ENCODE measurements around the gene LMAN1.

The LMAN1 gene

DNA sequence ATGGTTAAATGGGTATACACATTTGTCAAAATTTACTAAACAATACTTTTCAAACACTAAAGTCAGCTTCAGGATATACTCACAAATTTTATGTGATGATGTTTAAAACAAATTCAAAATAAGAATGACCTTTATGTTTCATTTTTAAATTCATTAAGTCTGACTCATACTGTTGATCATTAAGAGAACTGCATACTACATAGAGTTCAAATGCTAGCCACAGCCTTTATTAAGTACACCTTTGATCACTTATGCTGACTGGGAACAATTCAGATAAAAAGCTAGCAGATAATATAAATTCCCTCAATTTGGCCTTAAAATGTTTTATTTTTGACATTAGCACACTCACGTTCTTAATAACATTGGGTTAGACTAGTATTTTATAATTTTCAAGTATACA lies 14.1 kb downstream of the LMAN1 start:
- H3K4me1 ChIP-seq, result no peaks in the 10 kb centered on the region
- DNase-seq (ENCODE audit: low spot score in 2 of 2), result no peak
- no peak overlapping the region for H3K4me3 ChIP-seq
- no peaks in the 10 kb centered on the region for H3K9me3 ChIP-seq
- H3K27me3 ChIP-seq (ENCODE audit: low read depth), result no peaks in the 10 kb centered on the region
- in situ Hi-C loops (cut with MboI; ENCODE audit: low sequenced_read_pairs), result no loop called here
- peaks cover 82% of the 10 kb centered on the region for H3K36me3 ChIP-seq (replicated peaks)

- H3K9me3 ChIP-seq, result no peaks in the 10 kb centered on the region
- no peak for DNase-seq (ENCODE audit: low spot score in 2 of 2)
- in situ Hi-C loops (cut with MboI; ENCODE audit: low sequenced_read_pairs), result no loop called here
- H3K4me3 ChIP-seq, result no peak overlapping the region
- peaks cover 78% of the 10 kb centered on the region for H3K36me3 ChIP-seq (replicated peaks)
- H3K27me3 ChIP-seq (ENCODE audit: low read depth), result no peaks in the 10 kb centered on the region
- H3K4me1 ChIP-seq, result no peaks in the 10 kb centered on the region
Observed at GRCh38 chr18:59343926-59344325, 15.1 kb downstream of the LMAN1 start.

GRCh38 chr18:59340817-59341216 lies 18.2 kb downstream of the LMAN1 start:
- in situ Hi-C loops (cut with MboI; ENCODE audit: low sequenced_read_pairs), result no loop called here
- peaks cover 74% of the 10 kb centered on the region for H3K36me3 ChIP-seq (replicated peaks)

DNA sequence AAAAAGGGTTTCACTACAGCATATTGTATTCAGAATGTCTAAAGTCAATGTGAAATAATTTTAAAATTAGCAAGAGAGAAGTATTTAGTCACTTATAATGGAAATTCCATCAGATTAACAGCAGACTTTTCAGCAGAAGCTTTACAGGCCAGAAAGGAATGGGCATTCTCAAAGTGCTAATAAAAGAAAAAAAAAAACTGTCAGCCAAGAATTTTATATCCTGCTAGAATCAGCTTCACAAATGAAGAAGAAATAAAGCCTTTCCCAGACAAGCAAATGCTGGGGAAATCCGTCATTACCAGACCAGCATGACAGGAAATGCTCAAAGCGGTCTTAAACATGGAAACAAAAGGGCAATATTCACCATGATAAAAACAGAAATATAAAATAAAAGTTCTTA lies 18.8 kb downstream of the LMAN1 start:
- DNase-seq (ENCODE audit: low spot score in 2 of 2), result no peak
- H3K27me3 ChIP-seq (ENCODE audit: low read depth), result no peaks in the 10 kb centered on the region
- H3K4me1 ChIP-seq, result no peaks in the 10 kb centered on the region
- H3K9me3 ChIP-seq, result no peaks in the 10 kb centered on the region
- no peak overlapping the region for H3K4me3 ChIP-seq
- H3K36me3 ChIP-seq (replicated peaks), result peaks cover 73% of the 10 kb centered on the region
- in situ Hi-C loops (cut with MboI; ENCODE audit: low sequenced_read_pairs), result no loop called here

More at GRCh38 chr18:59340817-59341216, 18.2 kb downstream of the LMAN1 start:
- Histone ChIP-seq H3K4me1 (no peaks in the 10 kb centered on the region), H3K4me3 (no peak overlapping the region), H3K9me3 (no peaks in the 10 kb centered on the region), H3K27me3 (ENCODE audit: low read depth) (no peaks in the 10 kb centered on the region)
- DNase-seq (ENCODE audit: low spot score in 2 of 2), result no peak

DNA sequence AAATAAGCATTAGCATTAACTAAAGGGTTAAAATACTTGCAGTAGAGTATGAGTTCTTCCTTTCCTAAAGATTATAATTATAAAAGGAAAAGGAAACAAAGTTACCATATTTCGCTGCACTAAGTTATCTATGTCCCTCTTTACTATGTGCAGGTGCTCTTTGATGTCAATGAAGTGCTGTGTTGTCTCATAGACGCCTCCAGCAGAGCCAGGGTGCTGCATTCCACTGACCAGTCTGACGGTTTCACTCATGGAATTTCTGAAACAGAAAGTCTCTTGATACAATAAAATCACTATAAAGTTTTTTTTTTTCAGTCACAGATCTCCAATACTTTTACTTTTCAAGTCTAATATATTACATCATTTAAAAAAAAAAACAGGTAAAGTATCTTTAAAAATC lies 26.1 kb downstream of the LMAN1 start:
- H3K9me3 ChIP-seq, result no peaks in the 10 kb centered on the region
- no peak for DNase-seq (ENCODE audit: low spot score in 2 of 2)
- peaks cover 61% of the 10 kb centered on the region for H3K36me3 ChIP-seq (replicated peaks)
- no peaks in the 10 kb centered on the region for H3K27me3 ChIP-seq (ENCODE audit: low read depth)
- H3K4me3 ChIP-seq, result no peak overlapping the region
- peaks cover 3% of the 10 kb centered on the region; the same call in 1 of the 2 replicates for H3K4me1 ChIP-seq
- in situ Hi-C loops (cut with MboI; ENCODE audit: low sequenced_read_pairs), result no loop called here

DNA sequence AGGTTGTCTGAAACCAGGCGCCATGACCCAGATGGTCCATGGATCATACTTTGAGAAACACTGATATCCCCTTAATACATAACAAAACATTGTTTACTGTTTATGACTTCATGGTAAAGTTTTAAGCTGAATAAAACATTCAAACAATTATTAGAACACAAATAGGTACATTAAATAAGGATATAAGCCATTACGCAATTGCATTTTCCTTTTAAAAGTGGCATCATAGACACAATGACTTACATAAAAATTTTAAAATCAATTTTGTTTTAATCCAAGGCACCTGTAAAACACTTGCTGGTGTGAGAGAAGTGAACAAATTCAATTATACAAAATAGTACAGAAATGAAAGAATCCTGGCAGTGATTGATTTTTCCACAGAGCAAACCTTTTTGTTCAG lies 30.4 kb downstream of the LMAN1 start:
- in situ Hi-C loops (cut with MboI; ENCODE audit: low sequenced_read_pairs), result no loop called here
- H3K27me3 ChIP-seq (ENCODE audit: low read depth), result no peaks in the 10 kb centered on the region
- DNase-seq (ENCODE audit: low spot score in 2 of 2), result no peak
- H3K9me3 ChIP-seq, result no peaks in the 10 kb centered on the region
- peaks cover 3% of the 10 kb centered on the region; the same call in 1 of the 2 replicates for H3K4me1 ChIP-seq
- peaks cover 54% of the 10 kb centered on the region for H3K36me3 ChIP-seq (replicated peaks)
- H3K4me3 ChIP-seq, result no peak overlapping the region

GRCh38 chr18:59325965-59326364 lies 33.1 kb downstream of the LMAN1 start:
- Histone ChIP-seq H3K9me3 (no peaks in the 10 kb centered on the region), H3K27me3 (ENCODE audit: low read depth) (no peaks in the 10 kb centered on the region), H3K4me1 (peaks cover 3% of the 10 kb centered on the region; the same call in 1 of the 2 replicates), H3K4me3 (no peak overlapping the region), H3K36me3 (replicated peaks) (peaks cover 34% of the 10 kb centered on the region)
- in situ Hi-C loops (cut with MboI; ENCODE audit: low sequenced_read_pairs), result no loop called here
- DNase-seq (ENCODE audit: low spot score in 2 of 2), result no peak

DNA sequence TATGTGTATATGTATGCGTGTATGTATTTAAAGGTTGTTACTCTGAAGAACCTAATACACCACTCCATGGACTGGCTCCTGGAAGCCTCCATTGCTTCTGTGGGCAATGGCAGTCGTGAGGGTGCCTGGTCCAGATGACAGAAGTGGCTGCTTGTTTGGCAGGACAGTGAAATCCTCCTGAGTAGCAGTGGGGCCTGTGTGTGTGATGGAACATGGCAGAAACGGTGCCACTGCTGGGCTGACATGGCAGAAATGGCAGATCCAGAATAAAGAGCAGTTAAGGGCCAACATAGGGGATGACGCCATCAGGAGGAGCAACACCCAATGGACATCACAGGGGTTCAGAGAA lies 34.5 kb downstream of the LMAN1 start:
- no peaks in the 10 kb centered on the region for H3K9me3 ChIP-seq
- H3K4me1 ChIP-seq, result no peaks in the 10 kb centered on the region
- no peak for DNase-seq (ENCODE audit: low spot score in 2 of 2)
- H3K27me3 ChIP-seq (ENCODE audit: low read depth), result 0 out of 2 replicates have a peak, but pooled peaks cover 1% of the 10 kb centered on the region
- in situ Hi-C loops (cut with MboI; ENCODE audit: low sequenced_read_pairs), result no loop called here
- H3K36me3 ChIP-seq (replicated peaks), result peaks cover 26% of the 10 kb centered on the region
- H3K4me3 ChIP-seq, result no peak overlapping the region

DNA sequence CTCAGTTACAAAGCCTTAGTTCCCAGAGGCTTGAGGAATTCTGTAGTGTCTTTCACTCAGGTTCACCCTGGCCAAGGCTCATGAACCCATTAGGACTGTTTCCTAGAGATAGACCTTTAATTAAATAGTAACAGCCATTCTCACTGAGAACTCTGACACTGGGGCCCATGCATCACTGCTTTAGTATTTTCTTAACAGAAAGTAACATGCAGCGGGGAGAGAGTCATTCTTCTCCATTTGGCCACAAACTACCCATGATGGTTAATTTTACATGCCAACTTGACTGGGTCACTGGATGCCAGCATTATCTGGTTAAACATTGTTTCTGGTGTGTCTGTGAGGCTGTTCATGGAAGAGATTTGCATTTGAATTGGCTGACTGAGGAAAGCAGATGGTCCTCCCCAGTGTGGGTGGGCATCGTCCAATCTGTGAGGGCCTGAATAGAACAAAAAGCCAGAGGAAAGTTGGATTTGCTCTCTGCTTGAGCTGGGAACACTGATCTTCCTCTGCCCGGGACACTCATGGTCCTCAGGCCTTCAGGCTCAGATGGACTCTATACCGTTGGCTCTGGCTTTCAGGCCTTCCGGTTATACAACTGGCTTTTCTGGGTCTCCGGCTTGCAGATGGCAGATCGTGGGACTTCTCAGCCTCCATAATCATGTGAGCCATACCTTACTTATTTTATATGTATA lies 35.0 kb downstream of the LMAN1 start:
- no peaks in the 10 kb centered on the region for H3K9me3 ChIP-seq
- DNase-seq (ENCODE audit: low spot score in 2 of 2), result no peak
- no peak overlapping the region for H3K4me3 ChIP-seq
- in situ Hi-C loops (cut with MboI; ENCODE audit: low sequenced_read_pairs), result no loop called here
- H3K36me3 ChIP-seq (replicated peaks), result peaks cover 23% of the 10 kb centered on the region
- no peaks in the 10 kb centered on the region for H3K4me1 ChIP-seq
- 0 out of 2 replicates have a peak, but pooled peaks cover 2% of the 10 kb centered on the region for H3K27me3 ChIP-seq (ENCODE audit: low read depth)

GRCh38 chr18:59318460-59319050 lies 40.5 kb downstream of the LMAN1 start, which contains the start of gene CPLX4:
CPLX4 (minus strand) TSS chr18:59318649; CDS start chr18:59318462, 187 bp downstream.
- no peaks in the 10 kb centered on the region for H3K9me3 ChIP-seq
- in situ Hi-C loops (cut with MboI; ENCODE audit: low sequenced_read_pairs), result no loop called here
- no peaks in the 10 kb centered on the region for H3K36me3 ChIP-seq (replicated peaks)
- H3K4me3 ChIP-seq, result no peak within 1 kb of the TSS
- DNase-seq (ENCODE audit: low spot score in 2 of 2), result no peak
- 0 out of 2 replicates have a peak, but pooled peaks cover 4% of the 10 kb centered on the region for H3K4me1 ChIP-seq
- H3K27me3 ChIP-seq (ENCODE audit: low read depth), result 0 out of 2 replicates have a peak, but pooled peaks cover 2% of the 10 kb centered on the region

DNA sequence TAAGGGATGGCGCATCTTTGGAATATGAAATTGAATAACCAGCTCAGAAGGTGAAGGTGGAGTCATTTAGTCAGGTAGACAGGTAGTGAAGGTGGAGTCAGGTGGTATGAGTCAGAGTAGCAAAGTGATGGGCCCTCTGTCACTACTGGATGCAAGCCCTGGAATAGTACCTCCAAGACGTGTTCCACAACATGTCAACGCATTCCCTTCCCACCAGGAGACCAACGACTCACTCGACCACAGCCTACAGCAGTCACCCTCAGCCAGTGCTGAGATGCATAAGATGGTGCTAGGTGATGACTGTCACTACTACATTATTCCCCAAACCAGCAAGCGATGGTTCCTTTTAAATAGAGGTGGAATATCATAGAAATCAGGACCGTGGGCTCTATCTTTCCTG lies 47.4 kb downstream of the LMAN1 start:
- in situ Hi-C loops (cut with MboI; ENCODE audit: low sequenced_read_pairs), result no loop called here
- no peak overlapping the region for H3K4me3 ChIP-seq
- H3K9me3 ChIP-seq, result no peaks in the 10 kb centered on the region
- no peaks in the 10 kb centered on the region; the same call in 1 of the 2 replicates for H3K4me1 ChIP-seq
- H3K27me3 ChIP-seq (ENCODE audit: low read depth), result no peaks in the 10 kb centered on the region
- no peaks in the 10 kb centered on the region for H3K36me3 ChIP-seq (replicated peaks)
- no peak for DNase-seq (ENCODE audit: low spot score in 2 of 2)

GRCh38 chr18:59308938-59309260 lies 50.2 kb downstream of the LMAN1 start:
- no peak for DNase-seq (ENCODE audit: low spot score in 2 of 2)
- H3K9me3 ChIP-seq, result no peaks in the 10 kb centered on the region
- no peaks in the 10 kb centered on the region for H3K36me3 ChIP-seq (replicated peaks)
- H3K27me3 ChIP-seq (ENCODE audit: low read depth), result peaks cover 17% of the 10 kb centered on the region
- peak overlapping the region; percentile 33 for H3K4me3 ChIP-seq
- in situ Hi-C loops (cut with MboI; ENCODE audit: low sequenced_read_pairs), result no loop called here
- no peaks in the 10 kb centered on the region; the same call in 1 of the 2 replicates for H3K4me1 ChIP-seq

- H3K36me3 ChIP-seq (replicated peaks), result no peaks in the 10 kb centered on the region
- peak overlapping the region; percentile 33 for H3K4me3 ChIP-seq
- DNase-seq (ENCODE audit: low spot score in 2 of 2), result peak; percentile 65 to 84
- in situ Hi-C loops (cut with MboI; ENCODE audit: low sequenced_read_pairs), result no loop called here
- H3K4me1 ChIP-seq, result no peaks in the 10 kb centered on the region; the same call in 1 of the 2 replicates
- H3K27me3 ChIP-seq (ENCODE audit: low read depth), result peaks cover 17% of the 10 kb centered on the region
- no peaks in the 10 kb centered on the region for H3K9me3 ChIP-seq
Observed at GRCh38 chr18:59308248-59308937, 50.7 kb downstream of the LMAN1 start.

DNA sequence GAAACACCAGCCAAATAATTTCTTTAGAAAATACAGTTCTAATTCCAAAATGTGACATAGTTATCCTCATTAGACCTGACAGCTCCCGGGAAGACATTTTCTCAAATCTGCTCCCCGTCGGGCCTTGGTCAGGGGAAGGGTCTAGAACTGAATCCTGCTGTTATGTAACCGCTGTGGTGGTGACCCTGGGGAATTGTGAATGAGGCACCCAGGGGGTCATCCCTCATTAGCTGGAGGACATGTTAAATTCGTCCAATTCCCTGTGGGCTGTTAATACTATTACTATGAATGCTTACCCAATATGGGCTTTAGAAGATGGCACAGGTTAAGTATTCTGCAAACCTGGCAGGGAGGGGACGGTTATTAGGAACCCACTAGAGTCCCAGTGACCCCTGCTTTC lies 52.4 kb downstream of the LMAN1 start:
- no peaks in the 10 kb centered on the region; the same call in 1 of the 2 replicates for H3K9me3 ChIP-seq
- no peak for DNase-seq (ENCODE audit: low spot score in 2 of 2)
- H3K36me3 ChIP-seq (replicated peaks), result no peaks in the 10 kb centered on the region
- no peak overlapping the region for H3K4me3 ChIP-seq
- in situ Hi-C loops (cut with MboI; ENCODE audit: low sequenced_read_pairs), result no loop called here
- H3K27me3 ChIP-seq (ENCODE audit: low read depth), result peaks cover 17% of the 10 kb centered on the region
- no peaks in the 10 kb centered on the region; the same call in 1 of the 2 replicates for H3K4me1 ChIP-seq
